Stimulated activated memory B cell treated with anti-CD40 and anti-IgM and Interleukin-4, amounts not matched to agents 10 μg/mL and 1 μg/mL and 100 μg/mL, for 72 hours (primary cell): ENCODE results near the gene KRTAP9-2.
"Not testable (repeated sequence)": the region's sequence is repeated elsewhere in the genome, so short reads cannot be mapped to it uniquely, and the experiment has no call there.

ENCODE experiments used
- ATAC-seq: fragments of 150-1000 bp; cut with Tn5 transposase; 2 replicates; pipeline ENCODE4 v1.10.0; 2021
- H3K27ac Mint-ChIP-seq: one replicate; pipeline ENCODE4 v1.8.0; 2022; ENCODE audit warnings: mild to moderate bottlenecking, mixed read lengths
- H3K27me3 Mint-ChIP-seq: one replicate; pipeline ENCODE4 v1.8.0; 2022; ENCODE audit warnings: mixed read lengths
- H3K36me3 Mint-ChIP-seq: one replicate; pipeline ENCODE4 v1.8.0; 2022; ENCODE audit warnings: mixed read lengths
- H3K4me1 Mint-ChIP-seq: one replicate; pipeline ENCODE4 v1.8.0; 2022; ENCODE audit warnings: mixed read lengths
- H3K4me3 Mint-ChIP-seq: one replicate; pipeline ENCODE4 v1.8.0; 2022; ENCODE audit warnings: mild to moderate bottlenecking, moderate library complexity, mixed read lengths
- H3K9me3 Mint-ChIP-seq: one replicate; pipeline ENCODE4 v1.8.0; 2022; ENCODE audit warnings: mixed read lengths

Gene KRTAP9-2

DNA sequence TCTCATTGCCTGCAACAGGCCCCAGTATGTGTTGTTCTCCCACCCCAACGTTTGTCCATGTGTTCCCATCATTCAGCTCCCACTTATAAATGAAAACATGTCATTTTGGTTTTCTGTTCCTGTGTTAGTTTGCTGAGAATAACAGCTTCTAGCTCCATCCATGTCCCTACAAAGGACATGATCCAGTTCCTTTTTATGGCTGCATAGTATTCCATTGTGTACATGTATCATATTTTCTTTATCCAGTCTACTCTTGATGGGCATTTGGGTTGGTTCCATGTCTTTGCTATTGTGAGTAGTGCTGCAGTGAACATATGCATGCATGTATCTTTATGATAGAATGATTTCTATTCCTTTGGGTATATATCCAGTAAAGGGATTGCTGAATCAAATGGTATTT, 10.8 kb upstream of the KRTAP9-2 start:
- Mint-ChIP-seq H3K27me3 (peaks cover 88% of the 10 kb centered on the region), H3K4me1 (peaks cover 12% of the 10 kb centered on the region), H3K36me3 (peaks cover 5% of the 10 kb centered on the region), H3K27ac (no peak overlapping the region), H3K4me3 (no peak overlapping the region), H3K9me3 (peaks cover 9% of the 10 kb centered on the region)
- no peak for ATAC-seq

GRCh38 chr17:41223821-41224220, 2.6 kb upstream of the KRTAP9-2 start:
- peaks cover 9% of the 10 kb centered on the region for H3K9me3 Mint-ChIP-seq
- peaks cover 45% of the 10 kb centered on the region for H3K27me3 Mint-ChIP-seq
- no peak overlapping the region for H3K4me3 Mint-ChIP-seq
- peaks cover 5% of the 10 kb centered on the region for H3K36me3 Mint-ChIP-seq
- H3K27ac Mint-ChIP-seq = no peak overlapping the region
- H3K4me1 Mint-ChIP-seq = no peaks in the 10 kb centered on the region
- ATAC-seq = no peak

GRCh38 chr17:41226051-41226450, 397 bp upstream of the KRTAP9-2 start:
- Mint-ChIP-seq H3K27ac (no peak overlapping the region), H3K4me3 (no peak overlapping the region), H3K36me3 (no peaks in the 10 kb centered on the region), H3K27me3 (peaks cover 41% of the 10 kb centered on the region), H3K9me3 (peaks cover 3% of the 10 kb centered on the region), H3K4me1 (peaks cover 8% of the 10 kb centered on the region)
- ATAC-seq = no peak

- H3K36me3 Mint-ChIP-seq = no peaks in the 10 kb centered on the region
- peaks cover 3% of the 10 kb centered on the region for H3K9me3 Mint-ChIP-seq
- ATAC-seq = no peak
- peaks cover 8% of the 10 kb centered on the region for H3K4me1 Mint-ChIP-seq
- H3K4me3 Mint-ChIP-seq = no peak overlapping the region
- H3K27ac Mint-ChIP-seq = no peak overlapping the region
- H3K27me3 Mint-ChIP-seq = peaks cover 50% of the 10 kb centered on the region
Observed at GRCh38 chr17:41230094-41230493, 3.6 kb downstream of the KRTAP9-2 start.

DNA sequence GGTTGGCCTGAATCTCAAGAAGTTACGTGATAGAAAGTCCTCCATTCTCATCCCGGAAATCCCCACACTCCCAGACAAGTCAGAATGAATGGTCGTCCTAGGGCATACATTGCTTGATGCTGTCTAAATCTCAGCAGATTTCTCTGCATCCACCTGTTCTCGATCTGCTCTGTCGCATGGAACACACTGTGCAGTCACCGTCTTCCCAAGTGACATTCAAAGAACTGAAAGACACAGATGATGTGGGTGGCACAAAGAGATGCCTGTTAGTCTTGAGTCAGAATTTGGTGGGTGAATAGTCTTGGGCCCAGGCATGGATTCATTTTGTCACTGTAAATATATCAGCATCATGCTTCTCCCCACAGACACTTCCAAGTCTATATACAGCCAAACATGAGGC, 5.3 kb downstream of the KRTAP9-2 start:
- no peak overlapping the region for H3K4me3 Mint-ChIP-seq
- no peaks in the 10 kb centered on the region for H3K36me3 Mint-ChIP-seq
- H3K9me3 Mint-ChIP-seq = peaks cover 3% of the 10 kb centered on the region
- H3K27me3 Mint-ChIP-seq = peaks cover 60% of the 10 kb centered on the region
- H3K4me1 Mint-ChIP-seq = peaks cover 8% of the 10 kb centered on the region
- no peak overlapping the region for H3K27ac Mint-ChIP-seq
- no peak for ATAC-seq

- not testable (repeated sequence) for H3K4me3 Mint-ChIP-seq, ATAC-seq, H3K36me3 Mint-ChIP-seq, H3K27ac Mint-ChIP-seq, H3K4me1 Mint-ChIP-seq, H3K9me3 Mint-ChIP-seq
- peaks cover 65% of the 10 kb centered on the region for H3K27me3 Mint-ChIP-seq
Observed at GRCh38 chr17:41232399-41233105, 6.1 kb downstream of the KRTAP9-2 start, which contains the start of gene KRTAP9-3. KRTAP9-3 (plus strand) TSS chr17:41232449; CDS start chr17:41232502, 53 bp downstream.

DNA sequence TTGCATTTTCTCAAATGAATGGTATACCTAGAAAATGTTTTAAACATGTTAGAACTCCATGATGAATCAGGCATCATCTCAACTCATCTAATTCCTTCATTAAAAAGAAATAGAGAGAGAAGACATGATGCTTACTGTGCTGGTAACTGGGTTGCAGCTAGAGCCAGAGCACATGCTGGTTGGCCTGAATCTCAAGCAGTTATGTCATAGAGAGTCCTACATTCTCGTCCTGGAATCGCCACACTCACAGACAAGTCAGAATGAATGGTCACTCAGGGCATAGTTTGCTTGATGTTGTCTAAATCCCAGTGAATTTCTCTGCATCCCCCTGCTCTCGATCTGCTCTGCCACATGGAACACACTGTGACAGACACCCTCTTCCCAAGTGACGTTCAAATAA, 10.7 kb downstream of the KRTAP9-2 start:
- not testable (repeated sequence) for ATAC-seq, H3K4me3 Mint-ChIP-seq, H3K9me3 Mint-ChIP-seq, H3K36me3 Mint-ChIP-seq, H3K27ac Mint-ChIP-seq, H3K4me1 Mint-ChIP-seq
- peaks cover 65% of the 10 kb centered on the region for H3K27me3 Mint-ChIP-seq

DNA sequence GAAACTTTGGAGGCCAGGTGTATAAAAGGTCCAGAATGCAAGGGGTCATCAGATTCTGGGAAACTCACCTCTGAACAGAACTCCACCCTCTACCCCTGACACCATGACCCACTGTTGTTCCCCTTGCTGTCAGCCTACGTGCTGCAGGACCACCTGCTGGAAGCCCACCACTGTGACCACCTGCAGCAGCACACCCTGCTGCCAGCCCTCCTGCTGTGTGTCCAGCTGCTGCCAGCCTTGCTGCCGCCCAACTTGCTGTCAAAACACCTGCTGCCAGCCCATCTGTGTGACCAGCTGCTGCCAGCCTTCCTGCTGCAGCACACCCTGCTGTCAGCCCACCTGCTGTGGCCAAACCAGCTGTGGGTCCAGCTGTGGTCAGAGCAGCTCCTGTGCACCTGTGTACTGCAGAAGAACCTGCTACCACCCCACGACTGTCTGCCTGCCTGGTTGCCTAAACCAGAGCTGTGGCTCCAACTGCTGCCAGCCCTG, 11.5 kb downstream of the KRTAP9-2 start, which contains the start of gene KRTAP9-8:
Gene KRTAP9-8 (plus strand): TSS at position 51 of the 489 bp plus-strand sequence. CDS start 53 bp downstream, at position 104.
- H3K27me3 Mint-ChIP-seq = peaks cover 67% of the 10 kb centered on the region
- H3K36me3 Mint-ChIP-seq, H3K9me3 Mint-ChIP-seq, H3K4me1 Mint-ChIP-seq, H3K4me3 Mint-ChIP-seq, ATAC-seq, H3K27ac Mint-ChIP-seq: not testable (repeated sequence)

GRCh38 chr17:41246995-41247787, 20.7 kb downstream of the KRTAP9-2 start:
- not testable (repeated sequence) for H3K4me3 Mint-ChIP-seq, H3K9me3 Mint-ChIP-seq, H3K36me3 Mint-ChIP-seq, H3K4me1 Mint-ChIP-seq, ATAC-seq
- Mint-ChIP-seq H3K27ac (peak overlapping the region; percentile 4), H3K27me3 (peaks cover 34% of the 10 kb centered on the region)

DNA sequence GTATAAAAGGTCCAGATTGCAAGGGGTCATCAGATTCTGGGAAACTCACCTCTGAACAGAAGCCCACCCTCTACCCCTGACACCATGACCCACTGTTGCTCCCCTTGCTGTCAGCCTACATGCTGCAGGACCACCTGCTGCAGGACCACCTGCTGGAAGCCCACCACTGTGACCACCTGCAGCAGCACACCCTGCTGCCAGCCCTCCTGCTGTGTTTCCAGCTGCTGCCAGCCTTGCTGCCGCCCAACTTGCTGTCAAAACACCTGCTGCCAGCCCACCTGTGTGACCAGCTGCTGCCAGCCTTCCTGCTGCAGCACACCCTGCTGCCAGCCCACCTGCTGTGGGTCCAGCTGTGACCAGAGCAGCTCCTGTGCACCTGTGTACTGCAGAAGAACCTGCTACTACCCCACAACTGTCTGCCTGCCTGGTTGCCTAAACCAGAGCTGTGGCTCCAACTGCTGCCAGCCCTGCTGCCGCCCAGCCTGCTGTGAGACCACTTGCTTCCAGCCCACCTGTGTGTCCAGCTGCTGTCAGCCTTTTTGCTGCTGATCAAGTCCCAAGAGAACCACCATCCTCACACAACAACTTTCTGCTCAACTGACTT, 23.3 kb downstream of the KRTAP9-2 start, which contains the start of gene KRTAP9-4:
Gene KRTAP9-4 (plus strand): TSS at position 51 of the 604 bp plus-strand sequence. CDS start 34 bp downstream, at position 85.
- not testable (repeated sequence) for H3K27ac Mint-ChIP-seq, H3K9me3 Mint-ChIP-seq, ATAC-seq, H3K36me3 Mint-ChIP-seq, H3K4me3 Mint-ChIP-seq
- H3K27me3 Mint-ChIP-seq = peaks cover 33% of the 10 kb centered on the region
- peaks cover 14% of the 10 kb centered on the region for H3K4me1 Mint-ChIP-seq

DNA sequence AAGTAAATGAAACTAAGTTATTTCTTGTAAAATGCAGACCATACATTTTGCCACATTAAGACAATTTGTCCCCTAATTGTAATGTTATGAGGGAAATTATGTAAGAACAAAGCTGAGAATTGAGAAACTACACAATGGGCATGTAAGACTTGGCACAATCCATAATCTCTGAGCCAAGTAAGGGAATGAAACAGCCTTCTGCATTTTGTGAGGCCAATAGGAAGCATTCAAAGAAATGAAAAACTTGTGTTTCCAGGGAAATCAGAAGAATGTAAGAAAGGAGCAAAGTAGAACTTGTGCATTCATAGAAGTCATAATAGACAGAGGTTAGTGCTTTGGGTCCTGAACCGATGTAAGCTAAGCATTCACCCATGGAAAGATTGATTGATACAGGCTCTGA, 24.8 kb downstream of the KRTAP9-2 start:
- ATAC-seq = no peak
- Mint-ChIP-seq H3K36me3 (no peaks in the 10 kb centered on the region), H3K9me3 (no peaks in the 10 kb centered on the region), H3K4me1 (peaks cover 14% of the 10 kb centered on the region), H3K27ac (no peak overlapping the region), H3K27me3 (peaks cover 43% of the 10 kb centered on the region), H3K4me3 (no peak overlapping the region)

DNA sequence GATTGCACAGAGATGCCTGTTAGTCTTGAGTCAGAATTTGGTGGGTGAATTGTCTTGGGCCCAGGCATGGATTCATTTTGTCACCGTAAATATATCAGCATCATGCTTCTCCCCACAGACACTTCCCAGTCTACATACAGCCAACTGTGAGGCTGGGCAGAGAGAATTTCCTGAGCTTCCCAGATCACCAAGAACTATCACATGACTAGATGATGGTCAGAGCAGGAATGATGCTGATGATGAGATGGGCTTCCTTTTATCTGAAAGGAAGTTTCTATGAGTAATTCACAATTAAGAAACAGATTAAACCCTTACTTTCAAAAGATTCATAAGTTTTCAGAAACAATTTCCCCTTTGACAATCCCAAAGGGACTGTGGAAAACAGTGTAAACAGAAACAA, 28.4 kb downstream of the KRTAP9-2 start:
- H3K27me3 Mint-ChIP-seq = peaks cover 62% of the 10 kb centered on the region

DNA sequence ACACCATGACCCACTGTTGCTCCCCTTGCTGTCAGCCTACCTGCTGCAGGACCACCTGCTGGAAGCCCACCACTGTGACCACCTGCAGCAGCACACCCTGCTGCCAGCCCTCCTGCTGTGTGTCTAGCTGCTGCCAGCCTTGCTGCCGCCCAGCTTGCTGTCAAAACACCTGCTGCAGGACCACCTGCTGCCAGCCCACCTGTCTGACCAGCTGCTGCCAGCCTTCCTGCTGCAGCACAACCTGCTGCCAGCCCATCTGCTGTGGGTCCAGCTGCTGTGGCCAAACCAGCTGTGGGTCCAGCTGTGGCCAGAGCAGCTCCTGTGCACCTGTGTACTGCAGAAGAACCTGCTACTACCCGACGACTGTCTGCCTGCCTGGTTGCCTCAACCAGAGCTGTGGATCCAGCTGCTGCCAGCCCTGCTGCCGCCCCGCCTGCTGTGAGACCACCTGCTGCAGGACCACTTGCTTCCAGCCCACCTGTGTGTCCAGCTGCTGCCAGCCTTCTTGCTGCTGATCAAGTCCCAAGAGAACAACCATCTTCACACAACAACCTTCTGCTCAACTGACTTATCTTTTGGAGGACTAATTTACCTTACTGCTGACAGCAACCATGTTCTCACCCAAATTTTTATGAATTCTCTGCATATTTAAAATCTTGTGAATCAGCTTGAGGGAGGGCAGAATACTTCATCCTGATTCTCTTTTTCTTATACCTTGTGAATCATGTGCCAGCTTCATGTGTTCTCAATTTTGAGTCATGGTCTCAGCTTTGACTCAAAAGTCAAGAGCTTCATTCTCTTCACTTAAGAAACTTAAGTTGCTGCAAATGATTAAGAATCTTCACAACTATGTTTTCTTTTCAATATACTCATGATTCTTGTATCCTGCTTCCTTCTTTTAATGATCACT, 29.2 kb downstream of the KRTAP9-2 start, which contains the start of gene KRTAP9-9:
Gene KRTAP9-9 (plus strand): TSS at position 4 of the 910 bp plus-strand sequence.
- not testable (repeated sequence) for H3K36me3 Mint-ChIP-seq, H3K27ac Mint-ChIP-seq, H3K4me3 Mint-ChIP-seq, ATAC-seq, H3K4me1 Mint-ChIP-seq, H3K9me3 Mint-ChIP-seq
- peaks cover 62% of the 10 kb centered on the region for H3K27me3 Mint-ChIP-seq

More for the DNA sequence above, 28.4 kb downstream of the KRTAP9-2 start:
- Mint-ChIP-seq H3K4me3 (no peak overlapping the region), H3K4me1 (peaks cover 7% of the 10 kb centered on the region), H3K27ac (no peak overlapping the region), H3K9me3 (no peaks in the 10 kb centered on the region), H3K36me3 (no peaks in the 10 kb centered on the region)
- no peak for ATAC-seq

- no peak overlapping the region for H3K27ac Mint-ChIP-seq
- H3K9me3 Mint-ChIP-seq = no peaks in the 10 kb centered on the region
- H3K27me3 Mint-ChIP-seq = peaks cover 63% of the 10 kb centered on the region
- peaks cover 7% of the 10 kb centered on the region for H3K4me1 Mint-ChIP-seq
- no peak for ATAC-seq
- no peak overlapping the region for H3K4me3 Mint-ChIP-seq
- H3K36me3 Mint-ChIP-seq = no peaks in the 10 kb centered on the region
Observed at GRCh38 chr17:41256291-41256685, 29.8 kb downstream of the KRTAP9-2 start.
